Mammary epithelial cell (primary cell): ENCODE measurements around the gene LRFN3.

Experiments used
- EZH2 ChIP-seq: IDR thresholded peaks from 2 replicates; pipeline ENCODE4 v1.6.1; 2012; ENCODE audit warnings: low read length, inconsistent platforms, borderline replicate concordance
- TF ChIP-seq, protein P1 (sequence below), 2 donors: IDR thresholded peaks in 1 of 2; conservative IDR thresholded peaks in 1 of 2; 2 replicates each; pipeline ENCODE4 v1.5.1; 2011 to 2012; ENCODE audit warnings: inconsistent platforms in 2 of 2, low read length in 2 of 2, mild to moderate bottlenecking in 2 of 2, control low read depth in 1 of 2, low read depth in 1 of 2; ENCODE audit not compliant: insufficient read depth in 1 of 2; ENCODE audit errors: extremely low read depth in 1 of 2

- TF ChIP-seq, protein P1, sequence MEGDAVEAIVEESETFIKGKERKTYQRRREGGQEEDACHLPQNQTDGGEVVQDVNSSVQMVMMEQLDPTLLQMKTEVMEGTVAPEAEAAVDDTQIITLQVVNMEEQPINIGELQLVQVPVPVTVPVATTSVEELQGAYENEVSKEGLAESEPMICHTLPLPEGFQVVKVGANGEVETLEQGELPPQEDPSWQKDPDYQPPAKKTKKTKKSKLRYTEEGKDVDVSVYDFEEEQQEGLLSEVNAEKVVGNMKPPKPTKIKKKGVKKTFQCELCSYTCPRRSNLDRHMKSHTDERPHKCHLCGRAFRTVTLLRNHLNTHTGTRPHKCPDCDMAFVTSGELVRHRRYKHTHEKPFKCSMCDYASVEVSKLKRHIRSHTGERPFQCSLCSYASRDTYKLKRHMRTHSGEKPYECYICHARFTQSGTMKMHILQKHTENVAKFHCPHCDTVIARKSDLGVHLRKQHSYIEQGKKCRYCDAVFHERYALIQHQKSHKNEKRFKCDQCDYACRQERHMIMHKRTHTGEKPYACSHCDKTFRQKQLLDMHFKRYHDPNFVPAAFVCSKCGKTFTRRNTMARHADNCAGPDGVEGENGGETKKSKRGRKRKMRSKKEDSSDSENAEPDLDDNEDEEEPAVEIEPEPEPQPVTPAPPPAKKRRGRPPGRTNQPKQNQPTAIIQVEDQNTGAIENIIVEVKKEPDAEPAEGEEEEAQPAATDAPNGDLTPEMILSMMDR (conservative IDR thresholded peaks at IDR 0.05 in 1 of 2, IDR thresholded peaks at IDR 0.05 in 1 of 2; ENCODE audit: extremely low read depth in 1 of 2, insufficient read depth in 1 of 2, low read depth in 1 of 2, low read length in 2 of 2): no peak
- TF ChIP-seq EZH2: no peak
Observed at GRCh38 chr19:35938282-35939224, 2.4 kb downstream of the LRFN3 start.
